Sigmoid colon (tissue), 7 donors: ENCODE data around the gene MYH14. TPM values are rescaled to one million over a fixed set of nuclear protein-coding genes. Genes with fewer than 3 reads are reported as not detected.

Experiments
- DNase-seq: peaks from one replicate; pipeline ENCODE4 v3.0.0-alpha.2; 2019
- H3K27ac ChIP-seq, 4 donors: fragments of 200-600 bp; sonication (generic); one replicate each; pipeline ENCODE4 v1.5.1; 2016 to 2019; ENCODE audit warnings: mild to moderate bottlenecking in 1 of 4
- H3K27me3 ChIP-seq, 3 donors: fragments of 200-600 bp; sonication (generic); one replicate each; pipeline ENCODE4 v1.5.1; 2019; ENCODE audit warnings: mild to moderate bottlenecking in 1 of 3
- H3K36me3 ChIP-seq, 4 donors: fragments of 200-600 bp; sonication (generic); one replicate each; pipeline ENCODE4 v1.5.1; 2016 to 2019
- H3K4me1 ChIP-seq, 4 donors: fragments of 200-600 bp; sonication (generic); one replicate each; pipeline ENCODE4 v1.5.1; 2017 to 2019
- H3K4me3 ChIP-seq, 4 donors: fragments of 200-600 bp; sonication (generic); one replicate each; pipeline ENCODE4 v1.5.1; 2017 to 2019; ENCODE audit warnings: mild to moderate bottlenecking in 2 of 4, moderate library complexity in 1 of 4
- H3K9me3 ChIP-seq, 4 donors: fragments of 200-600 bp in 3 of 4; sonication (generic) in 3 of 4; one replicate each; pipeline versions ENCODE4 v1.5.1 to v1.6.1; 2013 to 2019
- CTCF ChIP-seq, 4 experiments: fragments of 450-650 bp in 3 of 4; fragments of 200-600 bp in 1 of 4; IDR thresholded peaks; one replicate each; pipeline ENCODE4 v1.5.1; 2016 to 2019; ENCODE audit warnings: antibody characterized with exemption in 4 of 4, mild to moderate bottlenecking in 3 of 4, moderate library complexity in 2 of 4
- EP300 ChIP-seq, 4 donors: sonication (generic); formaldehyde crosslinking; IDR thresholded peaks; one replicate each; pipeline ENCODE4 v1.6.1; 2017; ENCODE audit warnings: antibody characterized with exemption in 4 of 4
- POLR2A ChIP-seq, 2 donors: fragments of 450-650 bp; IDR thresholded peaks; one replicate each; pipeline ENCODE4 v1.6.1; 2016; ENCODE audit warnings: antibody characterized with exemption in 2 of 2, mild to moderate bottlenecking in 2 of 2, moderate library complexity in 2 of 2
- POLR2AphosphoS5 ChIP-seq, 4 donors: sonication (generic); formaldehyde crosslinking; IDR thresholded peaks; one replicate each; pipeline ENCODE4 v1.6.1; 2017; ENCODE audit warnings: antibody characterized with exemption in 4 of 4
- WGBS, 2 donors: extraction: QIAGEN DNeasy Blood & Tissue Kit; methylation state at CpG; one replicate each; pipeline ENCODE4 v1.1.7; 2013; 5-methylcytosine and 5-hydroxymethylcytosine counted together
- intact Hi-C: fragments of 100-400 bp; cut with DNase I; formaldehyde crosslinking; loops from one replicate; pipeline ENCODE4 v1.15.1; 2023
- polyA plus RNA-seq, 3 donors: library from polyadenylated mRNA; stranded (reverse); fragments of 200-250 nt; gene quantifications; one replicate each; pipeline ENCODE4 v1.2.3, GENCODE V29; 2013
- total RNA-seq, 4 donors: library from RNA; depleted of rRNA; stranded (reverse); fragments of >200 nt; gene quantifications; one replicate each; pipeline ENCODE4 v1.1.0, GENCODE V29; 2016
- donor health status: healthy with polysubstance abuse.
- donor health status: Bipolar disorder and iron deficiency.
- donor health status: healthy.

MYH14 gene
- total and polyA plus RNA-seq, 7 donors: 0.16 to 479 (median 3.9) TPM

- Histone ChIP-seq H3K27me3 (peaks cover 42 to 76% (median 43%) of the 10 kb centered on the region in 3 donors), H3K36me3 (no peaks in the 10 kb centered on the region), H3K9me3 (no peaks in the 10 kb centered on the region), H3K4me1 (peaks cover 0 to 31% (median 22%) of the 10 kb centered on the region in 4 donors), H3K27ac (no peak overlapping the region), H3K4me3 (no peak overlapping the region)
- TF ChIP-seq CTCF (IDR thresholded peaks at IDR 0.05) (no peak), POLR2A (IDR thresholded peaks at IDR 0.05) (no peak), POLR2AphosphoS5 (IDR thresholded peaks at IDR 0.05) (no peak), EP300 (IDR thresholded peaks at IDR 0.05) (no peak)
- DNase-seq: no peak
- WGBS, 2 donors: 86 to 92% methylated on average over 3 of the region's 3 CpGs
- intact Hi-C loops: no loop called here
Measured at GRCh38 chr19:50202386-50202785, 1.0 kb upstream of the MYH14 start.

DNA sequence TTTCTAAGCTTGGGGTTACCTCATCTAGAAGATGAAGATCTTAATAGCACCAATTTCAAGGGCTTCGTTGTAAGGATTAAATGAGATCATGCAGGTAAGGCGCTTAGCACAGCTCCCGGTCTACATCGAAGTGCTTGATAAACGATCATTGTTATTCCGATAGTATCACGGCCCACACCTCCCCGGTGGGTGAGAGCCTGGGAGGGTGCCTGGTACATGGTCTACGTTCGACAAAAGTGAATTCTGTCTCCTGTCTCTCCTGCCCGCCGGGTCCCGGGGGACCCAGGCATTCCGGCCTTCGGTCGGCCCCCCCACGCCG is 501 bp upstream of the MYH14 start:
- no peaks in the 10 kb centered on the region for H3K9me3 ChIP-seq
- TF ChIP-seq POLR2A (IDR thresholded peaks at IDR 0.05): no peak
- TF ChIP-seq POLR2AphosphoS5 (IDR thresholded peaks at IDR 0.05): no peak
- no peak for TF ChIP-seq CTCF (IDR thresholded peaks at IDR 0.05)
- no peak for TF ChIP-seq EP300 (IDR thresholded peaks at IDR 0.05)
- H3K36me3 ChIP-seq: no peaks in the 10 kb centered on the region
- intact Hi-C loops: no loop called here
- peaks cover 0 to 31% (median 22%) of the 10 kb centered on the region in 4 donors for H3K4me1 ChIP-seq
- H3K27ac ChIP-seq: no peak overlapping the region
- H3K4me3 ChIP-seq: peak overlapping the region in 3 of 4 donors; percentile 41 to 53 (median 52)
- DNase-seq: no peak
- peaks cover 42 to 77% (median 43%) of the 10 kb centered on the region in 3 donors for H3K27me3 ChIP-seq
- WGBS, 2 donors: 19 to 22% methylated on average over 18 of the region's 18 CpGs

GRCh38 chr19:50204081-50204428 is 633 bp downstream of the MYH14 start:
- Histone ChIP-seq H3K9me3 (no peaks in the 10 kb centered on the region), H3K36me3 (no peaks in the 10 kb centered on the region), H3K27ac (peak overlapping the region in 2 of 4 donors; percentile 7 to 63), H3K4me1 (peaks cover 0 to 23% (median 20%) of the 10 kb centered on the region in 4 donors), H3K4me3 (peak overlapping the region in 3 of 4 donors; percentile 41 to 53 (median 52)), H3K27me3 (peaks cover 42 to 77% (median 43%) of the 10 kb centered on the region in 3 donors)
- no peak for DNase-seq
- no peak for TF ChIP-seq POLR2AphosphoS5 (IDR thresholded peaks at IDR 0.05)
- TF ChIP-seq POLR2A (IDR thresholded peaks at IDR 0.05): no peak
- TF ChIP-seq CTCF (IDR thresholded peaks at IDR 0.05): no peak
- no peak for TF ChIP-seq EP300 (IDR thresholded peaks at IDR 0.05)
- intact Hi-C loops: no loop called here
- WGBS, 2 donors: 29 to 56% methylated on average over 7 of the region's 7 CpGs

- Histone ChIP-seq H3K4me1 (peaks cover 0 to 19% (median 17%) of the 10 kb centered on the region in 4 donors), H3K27ac (peak overlapping the region in 2 of 4 donors; percentile 26 to 50), H3K27me3 (peaks cover 42 to 72% (median 43%) of the 10 kb centered on the region in 3 donors), H3K4me3 (no peak overlapping the region), H3K36me3 (no peaks in the 10 kb centered on the region), H3K9me3 (no peaks in the 10 kb centered on the region)
- no peak for DNase-seq
- WGBS, 2 donors: 3 to 8% methylated on average over 49 of the region's 49 CpGs
- TF ChIP-seq EP300 (IDR thresholded peaks at IDR 0.05) (no peak), POLR2A (IDR thresholded peaks at IDR 0.05) (no peak), CTCF (IDR thresholded peaks at IDR 0.05) (no peak), POLR2AphosphoS5 (IDR thresholded peaks at IDR 0.05) (no peak)
- intact Hi-C loops: no loop called here
Measured at GRCh38 chr19:50204811-50205675, 1.6 kb downstream of the MYH14 start.
